Limb (tissue), 2 donors: Measurements from ENCODE around the gene SEC14L2.
"Not testable (repeated sequence)": the region's sequence is repeated elsewhere in the genome, so short reads cannot be mapped to it uniquely, and the experiment has no call there.

ENCODE experiments used
- DNase-seq, 2 donors: peaks; one replicate each; pipeline ENCODE4 v3.0.0-alpha.2; 2016; ENCODE audit errors: extremely low spot score in 2 of 2

SEC14L2 gene

DNA sequence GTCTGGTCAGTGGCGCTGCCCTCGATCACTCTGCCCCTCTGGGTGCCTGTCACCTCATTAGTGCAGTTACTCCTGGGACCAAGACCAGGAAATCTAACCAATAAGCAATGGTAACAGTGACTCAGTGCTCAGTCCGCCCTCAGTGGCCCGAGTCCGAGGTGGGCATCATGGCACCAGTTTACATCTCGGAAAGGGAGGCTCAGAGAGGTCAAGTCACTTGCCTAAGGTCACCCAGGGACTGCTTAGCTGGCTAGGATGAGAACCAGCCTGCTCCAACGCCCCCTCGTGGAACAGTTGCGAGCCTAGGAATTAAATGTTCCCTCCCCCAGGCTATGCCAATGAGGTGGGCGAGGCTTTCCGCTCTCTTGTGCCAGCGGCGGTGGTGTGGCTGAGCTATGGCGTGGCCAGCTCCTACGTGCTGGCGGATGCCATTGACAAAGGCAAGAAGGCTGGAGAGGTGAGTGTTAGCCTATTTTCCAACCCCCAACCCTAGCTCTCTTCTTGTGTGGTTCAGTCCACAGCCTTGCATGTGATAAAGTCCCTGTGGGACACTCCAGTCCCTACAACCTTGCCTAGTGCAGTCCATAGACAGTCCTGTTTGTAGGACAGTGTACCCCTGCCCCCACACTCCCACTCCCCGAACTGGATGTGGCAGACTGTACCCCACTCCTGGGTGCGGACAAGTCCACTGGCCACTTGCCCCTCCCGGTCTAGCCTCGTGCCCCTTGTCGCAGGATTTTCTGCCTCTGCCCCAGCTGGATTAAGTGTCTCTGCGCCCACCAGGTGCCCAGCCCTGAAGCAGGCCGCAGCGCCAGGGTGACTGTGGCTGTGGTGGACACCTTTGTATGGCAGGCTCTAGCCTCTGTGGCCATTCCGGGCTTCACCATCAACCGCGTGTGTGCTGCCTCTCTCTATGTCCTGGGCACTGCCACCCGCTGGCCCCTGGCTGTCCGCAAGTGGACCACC, 29.9 kb downstream of the SEC14L2 start:
- DNase-seq: peak; percentile 55 to 76

- DNase-seq: no peak
Observed at GRCh38 chr22:30427871-30428270, 31.1 kb downstream of the SEC14L2 start.

- no peak for DNase-seq
Observed at GRCh38 chr22:30429887-30430286, 33.1 kb downstream of the SEC14L2 start.

DNA sequence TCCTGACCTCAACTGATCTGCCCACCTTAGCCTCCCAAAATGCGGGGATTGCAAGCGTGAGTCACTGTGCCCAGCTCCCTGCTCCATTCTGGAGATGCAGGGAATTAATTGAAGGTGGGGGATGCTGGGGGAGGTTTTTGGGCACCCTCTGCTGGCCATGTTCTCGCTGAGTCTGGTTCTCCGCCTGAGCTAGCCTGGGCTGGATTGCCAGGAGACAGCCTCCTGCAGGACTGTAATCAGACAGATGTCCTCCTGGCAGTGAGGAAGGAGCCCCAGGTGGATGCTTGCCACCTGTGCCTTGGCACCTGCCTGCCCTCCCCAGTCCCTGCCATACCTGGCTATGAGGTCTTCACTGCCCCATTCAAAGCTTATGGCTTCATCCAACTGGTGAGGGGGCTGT, 34.1 kb downstream of the SEC14L2 start:
- DNase-seq: no peak

DNA sequence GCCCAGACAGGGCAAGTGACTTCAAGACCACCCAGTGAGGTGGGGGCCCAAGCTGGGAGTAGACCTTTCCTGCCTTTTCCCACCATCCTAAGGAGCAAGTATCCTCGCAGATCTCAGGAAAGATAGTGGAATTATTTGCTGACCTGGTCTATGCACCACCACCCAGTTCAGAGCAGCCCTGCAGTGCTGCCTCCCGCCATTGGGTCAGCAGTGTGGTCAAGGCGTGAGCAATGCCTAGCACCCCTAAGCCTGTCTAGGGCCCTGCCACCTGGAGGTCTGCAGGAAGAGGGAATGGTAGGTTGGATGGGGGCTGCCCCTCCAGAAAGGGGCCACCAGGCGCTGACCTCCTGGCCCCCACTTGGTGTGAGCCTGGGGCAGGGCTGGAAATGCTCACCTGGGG, 35.3 kb downstream of the SEC14L2 start:
- no peak for DNase-seq

- no peak for DNase-seq
Observed at GRCh38 chr22:30432520-30432919, 35.7 kb downstream of the SEC14L2 start.

GRCh38 chr22:30433227-30433626, 36.4 kb downstream of the SEC14L2 start:
- DNase-seq: no peak

GRCh38 chr22:30433773-30434172, 37.0 kb downstream of the SEC14L2 start:
- DNase-seq: no peak

GRCh38 chr22:30434843-30435242, 38.0 kb downstream of the SEC14L2 start:
- no peak for DNase-seq

GRCh38 chr22:30435674-30436126, 38.9 kb downstream of the SEC14L2 start:
- DNase-seq: no peak

DNA sequence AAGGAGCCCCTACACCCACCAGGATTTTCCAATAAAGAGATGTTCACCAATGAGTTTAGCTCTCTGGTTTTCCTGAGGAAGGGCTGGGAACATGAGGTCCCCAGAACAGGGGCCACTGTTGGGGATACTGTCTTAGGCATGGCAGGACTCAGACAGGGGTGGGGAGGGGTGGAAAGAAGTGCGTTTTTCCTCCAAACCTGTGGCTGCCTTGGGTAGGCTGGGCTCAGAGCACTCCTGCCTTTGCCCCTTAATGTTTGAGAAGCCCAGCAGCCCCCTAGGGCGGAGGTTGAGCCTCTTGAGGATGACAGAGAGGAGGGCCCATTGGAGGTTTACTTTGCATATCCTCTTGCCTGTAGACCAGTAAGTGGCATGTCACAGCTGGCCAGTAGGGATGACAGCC, 39.4 kb downstream of the SEC14L2 start:
- DNase-seq: no peak

- no peak for DNase-seq
Observed at GRCh38 chr22:30438559-30438958, 41.7 kb downstream of the SEC14L2 start.

- DNase-seq: no peak
Observed at GRCh38 chr22:30439226-30439625, 42.4 kb downstream of the SEC14L2 start.

DNA sequence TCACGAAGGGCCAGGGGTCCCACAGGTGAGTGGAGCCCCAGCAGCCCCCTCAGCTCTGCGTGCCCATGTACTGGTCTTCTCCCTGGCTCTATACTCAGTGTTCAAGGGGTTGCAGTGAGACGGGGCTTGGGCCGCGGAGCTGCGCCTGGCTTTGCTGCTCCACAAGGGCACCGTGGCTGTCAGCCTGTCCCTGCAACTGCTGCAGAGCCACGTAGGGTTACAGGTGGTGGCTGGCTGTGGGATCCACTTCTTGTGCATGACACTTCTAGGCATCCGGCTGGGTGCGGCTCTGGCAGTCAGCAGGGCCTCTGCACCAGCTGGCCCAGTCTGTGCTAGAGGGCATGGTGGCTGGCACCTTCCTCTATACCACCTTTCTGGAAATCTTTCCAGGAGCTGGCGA, 43.0 kb downstream of the SEC14L2 start:
- DNase-seq: no peak

GRCh38 chr22:30441088-30441487, 44.3 kb downstream of the SEC14L2 start:
- no peak for DNase-seq

DNA sequence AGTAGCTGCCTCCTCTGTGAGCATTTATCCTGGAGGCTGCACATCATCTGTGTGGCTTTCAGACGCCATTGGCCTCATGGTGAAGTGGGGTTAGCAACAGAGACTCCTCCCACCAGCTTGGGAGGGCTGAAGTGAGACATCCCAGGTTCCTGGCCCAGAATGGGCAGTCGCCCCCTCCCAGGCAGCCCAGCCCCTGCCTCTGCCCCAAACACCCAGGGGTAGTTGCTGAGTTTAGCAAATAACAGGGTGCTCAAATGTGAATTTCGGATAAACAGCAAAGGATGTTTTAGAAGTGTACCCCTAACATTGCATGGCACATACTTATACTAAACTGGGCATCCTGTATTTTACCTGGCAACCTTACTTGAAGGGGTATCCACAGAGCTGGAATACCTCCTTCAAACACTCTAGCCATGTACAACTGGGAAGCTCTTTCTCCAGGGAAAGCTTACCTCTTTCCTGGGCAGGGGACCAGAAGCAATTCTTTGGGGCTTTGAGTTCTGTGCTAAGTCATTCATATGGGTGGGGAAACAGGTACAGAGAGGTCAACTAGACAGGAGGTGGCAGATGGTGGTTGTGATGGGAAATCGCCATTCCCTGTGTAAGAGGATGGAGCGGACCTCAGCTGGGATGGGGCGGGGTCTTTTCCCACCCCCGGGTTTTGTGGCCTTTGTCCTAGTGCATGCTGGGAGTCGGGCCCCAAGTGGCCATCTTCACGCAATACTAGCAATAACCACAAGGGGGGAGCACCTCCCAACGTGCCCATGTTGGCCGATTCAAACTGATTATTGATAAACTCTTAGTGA, 48.0 kb downstream of the SEC14L2 start:
- DNase-seq: peak in 1 of 2 donors; percentile 65

DNA sequence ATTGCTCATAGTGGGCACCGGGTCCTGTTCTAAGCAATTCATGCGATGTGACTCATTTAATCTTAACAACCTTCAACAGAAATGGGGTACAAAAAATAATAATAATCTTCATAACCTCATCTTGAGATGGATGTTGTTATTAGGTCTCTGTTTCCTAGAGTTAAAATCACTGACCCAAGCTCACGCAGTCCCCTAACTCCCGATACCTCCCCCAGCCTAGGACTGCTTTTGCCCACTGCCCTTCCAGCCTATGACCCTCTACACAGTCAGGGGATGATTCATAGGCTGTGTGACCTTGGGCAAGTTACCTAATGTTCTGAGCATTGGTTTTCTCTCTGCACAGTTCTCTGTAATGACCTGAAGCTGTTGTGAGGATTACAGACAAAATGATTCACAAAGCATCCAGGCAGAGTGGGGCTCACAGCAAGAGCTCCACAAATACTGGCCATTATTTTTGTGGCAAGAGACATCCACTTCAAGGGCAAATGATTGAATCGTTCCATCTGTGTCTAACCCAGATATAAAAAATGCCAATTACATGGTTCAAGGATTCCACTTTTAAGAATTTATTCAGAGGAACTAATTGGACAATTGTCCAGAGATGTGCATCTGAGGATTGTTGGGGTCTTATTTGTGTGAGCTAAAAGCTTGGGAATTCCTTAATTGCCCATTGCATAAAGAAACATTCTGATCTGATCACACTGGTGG, 48.8 kb downstream of the SEC14L2 start:
- DNase-seq: no peak

DNA sequence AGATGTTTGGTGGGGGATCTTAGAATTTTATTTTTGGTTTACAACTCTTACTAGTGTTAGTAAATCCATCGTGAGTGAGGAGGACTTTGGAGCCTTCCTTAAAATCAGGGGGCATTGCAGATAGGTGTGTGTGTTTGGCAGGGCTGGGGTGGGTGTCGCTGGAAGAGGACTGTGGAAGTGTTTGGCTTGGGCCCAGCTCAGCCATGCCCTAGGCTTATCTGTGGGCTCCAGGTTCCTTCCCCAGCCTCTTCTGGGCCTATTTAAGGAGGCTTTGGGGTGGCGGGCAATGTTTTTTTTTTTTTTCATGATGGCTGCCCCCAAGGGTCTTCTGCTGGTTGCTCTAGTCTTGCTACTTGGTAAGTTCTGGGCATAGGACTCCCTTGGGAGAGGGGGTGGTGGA, 50.8 kb downstream of the SEC14L2 start:
- DNase-seq: no peak

DNA sequence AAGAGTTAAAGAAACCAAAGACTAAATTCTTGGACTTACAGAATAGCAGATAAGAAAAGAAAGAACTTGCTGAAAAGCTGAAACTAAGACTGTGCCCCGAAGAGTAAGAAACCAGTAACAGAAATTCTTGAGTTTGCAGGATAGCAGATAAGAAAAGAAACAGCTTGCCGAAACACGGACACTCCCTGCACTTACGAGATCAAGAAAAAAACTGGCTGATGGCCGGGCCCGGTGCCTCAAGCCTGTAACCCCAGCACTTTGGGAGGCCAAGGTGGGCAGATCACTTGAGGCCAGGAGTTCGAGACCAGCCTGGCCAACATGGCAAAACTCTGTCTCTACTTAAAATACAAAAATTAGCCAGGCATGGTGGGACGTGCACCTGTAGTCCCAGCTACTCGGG, 54.7 kb downstream of the SEC14L2 start:
- not testable (repeated sequence) for DNase-seq

- no peak for DNase-seq
Observed at GRCh38 chr22:30452861-30453260, 56.0 kb downstream of the SEC14L2 start.

DNA sequence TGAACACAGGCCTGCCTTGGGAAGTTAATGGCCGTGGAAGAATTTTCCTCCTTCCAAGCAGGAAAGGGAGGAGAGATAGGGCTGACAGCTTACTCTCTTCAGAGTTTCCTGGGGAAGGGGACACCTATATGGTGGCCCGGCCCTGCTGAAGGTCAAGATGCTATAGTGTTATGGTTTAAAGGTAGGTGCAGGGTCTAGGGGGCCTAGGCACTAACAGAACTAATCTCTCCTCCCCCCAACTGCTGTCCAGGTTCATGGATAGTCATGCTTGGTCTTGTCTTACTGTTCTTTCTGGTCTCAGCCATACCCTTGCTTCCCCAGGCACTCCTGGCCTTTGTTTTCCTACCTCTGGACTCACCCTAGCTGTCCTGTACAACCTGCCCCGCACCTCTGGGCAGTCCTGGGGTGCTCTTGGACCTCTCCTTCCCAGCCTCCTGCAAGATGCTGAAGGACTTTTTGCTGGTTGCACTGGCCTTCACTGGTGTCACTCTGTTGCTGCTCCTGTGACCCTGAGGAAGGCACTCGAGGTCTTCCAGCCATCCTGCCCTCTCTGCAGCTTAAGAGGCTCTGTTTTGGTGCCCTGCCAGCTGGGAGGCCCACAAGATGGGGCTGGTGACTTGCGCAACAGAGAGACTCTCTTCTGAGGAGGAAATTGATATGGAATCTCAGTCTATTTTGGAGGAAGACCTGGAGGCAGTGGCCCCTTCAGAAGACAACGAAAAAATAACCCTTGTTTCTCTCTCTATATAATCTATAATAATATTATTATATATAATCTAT, 57.1 kb downstream of the SEC14L2 start:
- no peak for DNase-seq
